WERI-Rb-1 (cell line): Measurements from ENCODE around the gene LIMS2.

Experiments
- DNase-seq: peaks from one replicate; pipeline ENCODE4 v3.0.0-alpha.2; 2020
- H3K27ac ChIP-seq: fragments of 250-450 bp; sonication (Bioruptor Pico); 2 replicates; pipeline ENCODE4 v1.5.1; 2020; ENCODE audit warnings: mild to moderate bottlenecking, moderate library complexity
- H3K27me3 ChIP-seq: fragments of 250-450 bp; sonication (Bioruptor Pico); 2 replicates; pipeline ENCODE4 v1.5.1; 2021; ENCODE audit warnings: mild to moderate bottlenecking, low read depth, moderate library complexity; ENCODE audit not compliant: insufficient read depth, severe bottlenecking
- H3K36me3 ChIP-seq: fragments of 250-450 bp; sonication (Bioruptor Pico); 2 replicates; pipeline ENCODE4 v1.5.1; 2020; ENCODE audit warnings: mild to moderate bottlenecking, moderate library complexity
- H3K4me3 ChIP-seq: 2 replicates; pipeline ENCODE4 v1.5.1; 2011; ENCODE audit warnings: low read depth, mild to moderate bottlenecking, control low read depth, low read length
- H3K9me3 ChIP-seq: fragments of 250-450 bp; sonication (Bioruptor Pico); 2 replicates; pipeline ENCODE4 v1.5.1; 2021; ENCODE audit warnings: mild to moderate bottlenecking, moderate library complexity; ENCODE audit not compliant: severe bottlenecking
- TF ChIP-seq, protein P1 (sequence below): IDR thresholded peaks from 2 replicates; pipeline ENCODE4 v1.5.1; 2011; ENCODE audit warnings: low read depth, mild to moderate bottlenecking, control low read depth, inconsistent platforms, low read length

Gene LIMS2

DNA sequence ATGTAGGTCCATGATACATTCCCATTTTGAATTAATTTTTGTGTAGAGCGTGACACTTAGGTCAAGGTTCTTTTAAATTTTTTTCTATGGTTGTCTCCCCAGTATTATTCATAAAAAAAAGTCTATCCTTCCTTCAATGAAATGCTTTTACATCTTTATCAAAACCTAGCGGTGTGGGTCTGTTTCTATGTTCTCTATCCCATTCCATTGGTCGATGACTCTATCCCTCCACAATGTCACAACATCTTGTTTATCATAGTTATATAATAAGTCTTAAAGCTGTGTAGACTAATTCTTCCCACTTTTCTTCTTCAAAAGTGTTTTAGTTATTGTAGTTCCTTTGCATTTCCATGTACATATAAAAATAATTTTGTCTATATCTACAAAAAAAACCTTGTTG lies 76.6 kb downstream of the LIMS2 start:
- Histone ChIP-seq H3K36me3 (no peaks in the 10 kb centered on the region), H3K9me3 (peaks cover 10% of the 10 kb centered on the region), H3K4me3 (no peak overlapping the region), H3K27ac (no peak overlapping the region), H3K27me3 (no peaks in the 10 kb centered on the region)
- TF ChIP-seq, protein P1, sequence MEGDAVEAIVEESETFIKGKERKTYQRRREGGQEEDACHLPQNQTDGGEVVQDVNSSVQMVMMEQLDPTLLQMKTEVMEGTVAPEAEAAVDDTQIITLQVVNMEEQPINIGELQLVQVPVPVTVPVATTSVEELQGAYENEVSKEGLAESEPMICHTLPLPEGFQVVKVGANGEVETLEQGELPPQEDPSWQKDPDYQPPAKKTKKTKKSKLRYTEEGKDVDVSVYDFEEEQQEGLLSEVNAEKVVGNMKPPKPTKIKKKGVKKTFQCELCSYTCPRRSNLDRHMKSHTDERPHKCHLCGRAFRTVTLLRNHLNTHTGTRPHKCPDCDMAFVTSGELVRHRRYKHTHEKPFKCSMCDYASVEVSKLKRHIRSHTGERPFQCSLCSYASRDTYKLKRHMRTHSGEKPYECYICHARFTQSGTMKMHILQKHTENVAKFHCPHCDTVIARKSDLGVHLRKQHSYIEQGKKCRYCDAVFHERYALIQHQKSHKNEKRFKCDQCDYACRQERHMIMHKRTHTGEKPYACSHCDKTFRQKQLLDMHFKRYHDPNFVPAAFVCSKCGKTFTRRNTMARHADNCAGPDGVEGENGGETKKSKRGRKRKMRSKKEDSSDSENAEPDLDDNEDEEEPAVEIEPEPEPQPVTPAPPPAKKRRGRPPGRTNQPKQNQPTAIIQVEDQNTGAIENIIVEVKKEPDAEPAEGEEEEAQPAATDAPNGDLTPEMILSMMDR = no peak
- no peak for DNase-seq

DNA sequence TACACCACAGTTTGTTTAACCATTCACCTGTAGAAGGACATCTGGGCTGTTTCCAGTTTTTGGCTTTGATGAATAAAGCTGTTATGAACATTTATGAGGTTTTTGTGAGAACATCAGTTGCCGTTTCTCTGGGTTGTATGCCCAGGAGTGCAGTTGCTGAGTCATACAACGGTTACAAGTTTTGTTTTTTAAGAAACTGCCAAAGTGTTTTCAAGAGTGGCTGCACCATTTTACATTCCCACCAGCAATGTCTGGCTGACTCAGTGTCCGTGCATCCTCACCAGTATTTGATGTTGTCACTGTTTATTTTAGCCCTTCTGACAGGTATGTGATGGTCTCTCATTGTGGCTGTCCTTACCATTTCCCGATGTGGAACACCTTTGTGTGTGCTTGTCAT lies 77.3 kb downstream of the LIMS2 start:
- DNase-seq = no peak
- no peak overlapping the region for H3K4me3 ChIP-seq
- TF ChIP-seq, protein P1 = no peak
- no peak overlapping the region for H3K27ac ChIP-seq
- H3K9me3 ChIP-seq = peaks cover 5% of the 10 kb centered on the region
- no peaks in the 10 kb centered on the region for H3K36me3 ChIP-seq
- no peaks in the 10 kb centered on the region for H3K27me3 ChIP-seq

DNA sequence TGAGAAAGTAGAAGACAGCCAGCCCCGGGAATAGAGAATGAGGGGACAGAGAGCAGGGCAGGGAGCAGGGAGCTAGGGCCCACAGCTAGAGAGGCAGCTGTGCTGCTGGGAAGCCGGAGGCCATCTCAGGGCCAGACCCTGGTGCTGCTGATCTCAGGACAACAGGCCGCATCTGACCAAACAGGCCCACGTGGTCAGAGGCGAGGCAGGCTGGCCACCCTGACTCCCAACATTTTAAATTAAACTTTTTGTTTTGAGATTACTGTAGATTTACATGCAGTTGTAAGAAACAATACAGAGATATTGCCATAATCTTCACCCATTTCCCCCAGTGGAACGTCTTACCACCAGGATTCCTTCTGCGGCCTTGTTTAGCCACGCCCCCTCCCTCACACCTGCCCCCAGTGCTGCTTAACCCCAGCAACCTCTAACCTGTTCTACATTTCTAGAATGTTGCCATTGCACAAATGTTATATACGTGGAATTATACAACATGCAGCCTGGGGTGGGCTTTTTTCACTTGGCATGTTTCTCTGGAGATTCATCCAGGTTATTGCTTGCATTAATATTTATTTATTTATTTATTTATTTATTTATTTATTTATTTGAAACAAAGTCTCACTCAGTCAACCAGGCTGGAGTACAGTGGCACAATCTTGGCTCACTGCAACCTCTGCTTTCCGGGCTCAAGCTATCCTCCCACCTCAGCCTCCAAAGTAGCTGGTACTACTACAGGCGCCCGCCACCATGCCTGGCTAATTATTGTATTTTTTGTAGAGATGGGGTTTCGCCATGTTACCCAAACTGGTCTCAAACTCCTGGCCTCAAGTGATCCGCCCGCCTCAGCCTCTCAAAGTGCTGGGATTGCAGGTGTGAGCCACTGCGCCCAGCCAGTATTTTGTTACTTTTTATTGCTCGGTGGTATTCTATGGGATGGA lies 78.0 kb downstream of the LIMS2 start:
- DNase-seq = no peak
- Histone ChIP-seq H3K4me3 (no peak overlapping the region), H3K27me3 (no peaks in the 10 kb centered on the region), H3K27ac (no peak overlapping the region), H3K36me3 (no peaks in the 10 kb centered on the region), H3K9me3 (peaks cover 2% of the 10 kb centered on the region)
- TF ChIP-seq, protein P1 = no peak

DNA sequence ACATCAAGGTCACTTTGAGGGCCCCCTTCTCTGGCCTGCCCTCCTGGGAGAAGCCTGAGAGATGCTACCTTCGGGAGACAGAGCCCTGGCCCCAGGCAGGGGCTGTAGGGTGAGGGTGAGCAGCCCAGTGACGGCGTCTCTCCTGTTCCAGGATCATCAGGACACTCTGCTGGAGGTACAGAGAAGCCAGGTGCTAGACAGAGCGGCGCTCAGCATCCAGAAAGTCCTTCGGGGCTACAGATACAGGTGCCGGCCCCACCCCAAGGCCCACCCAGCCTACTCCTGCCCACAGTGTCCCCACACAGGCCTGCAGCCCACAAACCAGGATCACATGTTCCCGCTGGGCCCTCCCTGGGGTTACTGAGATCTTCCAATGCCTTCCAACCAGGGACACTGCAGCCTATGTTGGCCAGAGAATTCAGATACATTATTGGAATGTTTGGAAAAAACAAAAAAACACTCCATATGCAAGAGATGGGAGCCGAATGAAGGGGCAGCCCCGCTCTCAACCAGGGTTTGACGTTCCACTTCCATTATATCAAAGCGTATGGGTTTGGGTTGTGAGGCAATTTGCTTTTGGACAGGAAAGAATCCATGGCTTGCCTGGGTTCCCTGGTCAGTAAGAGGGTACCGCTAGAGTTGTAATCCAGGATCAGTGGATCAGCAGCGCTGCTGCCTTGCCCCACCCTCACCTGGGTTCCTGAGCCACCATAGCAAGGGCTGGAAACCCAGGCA lies 78.9 kb downstream of the LIMS2 start:
- H3K27ac ChIP-seq = no peak overlapping the region
- H3K27me3 ChIP-seq = no peaks in the 10 kb centered on the region
- DNase-seq = no peak
- no peaks in the 10 kb centered on the region for H3K9me3 ChIP-seq
- TF ChIP-seq, protein P1 = no peak
- H3K36me3 ChIP-seq = no peaks in the 10 kb centered on the region
- no peak overlapping the region for H3K4me3 ChIP-seq

DNA sequence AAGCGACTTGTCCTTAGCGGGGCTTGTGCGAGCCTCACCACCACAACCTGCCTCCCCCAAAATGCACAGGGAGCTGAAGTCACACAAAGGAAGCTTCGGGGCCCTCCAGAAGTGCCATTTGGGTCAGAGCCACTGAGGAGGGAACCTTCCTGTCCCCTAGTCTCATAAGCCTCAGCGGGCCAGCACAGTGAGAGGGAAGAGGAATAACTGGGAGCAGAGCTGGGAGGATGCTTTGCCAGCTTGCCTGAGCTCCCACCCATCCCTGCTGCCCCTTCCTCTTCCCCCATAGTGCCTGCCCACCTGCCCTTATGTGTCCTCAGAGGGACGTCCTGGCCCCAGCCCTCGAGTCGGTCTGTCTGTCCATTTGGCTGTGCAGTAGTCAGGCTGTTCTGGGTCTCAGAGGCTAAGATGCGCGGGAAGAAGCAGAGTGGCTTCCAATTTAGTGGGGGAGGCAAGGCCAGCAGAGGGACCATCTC lies 81.2 kb downstream of the LIMS2 start:
- no peak for DNase-seq
- Histone ChIP-seq H3K4me3 (no peak overlapping the region), H3K36me3 (no peaks in the 10 kb centered on the region), H3K27ac (no peak overlapping the region), H3K9me3 (no peaks in the 10 kb centered on the region), H3K27me3 (no peaks in the 10 kb centered on the region)
- TF ChIP-seq, protein P1 = no peak
